NCI-H2081 (cell line): ENCODE measurements around the gene RAB3IL1.

Experiments
- DNase-seq, 2 experiments: peaks; one replicate each; lab custom pipeline; 2025; lab: John Stamatoyannopoulos, UW

The RAB3IL1 gene

GRCh38 chr11:61919705-61920631 is 2.6 kb upstream of the RAB3IL1 start:
- DNase-seq: no peak

DNA sequence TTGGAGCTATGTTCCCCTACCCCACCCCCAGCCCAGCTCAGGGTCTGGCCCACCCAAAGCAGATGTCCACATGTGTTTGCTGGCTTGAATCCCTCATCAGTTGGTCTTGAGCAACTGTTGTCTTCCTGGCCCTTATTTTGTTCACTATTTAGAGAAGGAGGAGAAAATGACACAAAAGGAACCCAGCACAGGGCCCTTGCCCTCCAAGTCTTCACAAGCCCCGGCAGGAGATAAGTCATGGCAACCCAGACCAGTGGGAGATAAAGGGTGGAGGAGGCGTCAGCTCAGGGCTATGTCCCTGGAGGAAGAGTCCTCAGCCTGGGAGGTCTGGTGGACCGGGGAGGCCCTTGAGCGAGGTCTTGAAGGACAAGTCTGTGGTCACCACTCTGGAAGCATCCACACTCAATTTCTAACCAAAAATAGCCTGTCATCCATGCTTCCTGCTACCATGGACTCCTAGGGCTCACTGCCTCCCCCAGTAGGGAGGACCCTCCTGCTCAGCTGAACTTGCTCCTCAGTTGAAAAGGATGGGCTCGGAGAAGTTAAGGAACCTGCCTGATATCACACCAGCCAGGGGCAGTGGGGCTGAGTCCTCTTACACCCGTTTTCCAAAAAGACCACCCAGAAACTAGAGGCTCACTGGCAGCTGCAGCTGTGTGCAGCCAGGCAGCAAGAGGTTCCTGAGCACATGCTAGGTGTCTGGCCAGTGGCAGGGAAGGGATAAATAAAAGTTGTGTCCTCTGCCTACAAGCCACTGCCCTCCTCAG is 1.8 kb upstream of the RAB3IL1 start:
- DNase-seq: no peak

DNA sequence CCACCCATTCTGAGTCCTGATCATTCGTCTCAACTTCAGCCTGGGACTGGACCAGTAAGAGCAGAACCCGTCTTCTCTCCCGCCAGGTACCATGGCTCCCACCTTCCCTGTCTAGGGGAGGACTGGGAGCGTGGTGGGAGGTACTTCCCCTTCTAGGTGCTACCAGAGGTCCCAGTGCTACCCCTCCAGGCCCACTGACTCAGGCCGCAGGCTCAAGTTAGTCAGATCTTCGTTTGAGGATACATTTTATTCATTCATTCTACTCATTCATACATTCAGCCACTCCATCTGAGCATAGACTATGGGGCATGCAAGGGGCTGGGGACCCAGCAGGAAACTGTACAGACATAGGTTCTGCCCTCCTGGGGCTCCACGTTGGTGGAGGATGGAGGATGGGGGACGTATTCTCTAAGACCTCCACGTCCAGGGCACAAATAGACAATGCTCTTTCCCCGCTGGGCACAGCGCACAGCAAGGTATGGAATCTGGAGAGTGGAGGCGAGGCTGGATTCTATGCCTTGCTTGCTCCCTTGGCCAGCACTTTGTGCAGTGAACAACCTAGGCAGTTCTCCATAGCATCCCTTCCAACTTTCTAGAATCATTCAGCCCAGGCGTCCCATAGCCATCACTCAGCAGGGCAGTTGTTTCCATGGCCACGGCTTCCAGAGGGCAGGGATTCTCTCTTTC is 1.0 kb upstream of the RAB3IL1 start:
- DNase-seq: no peak

- no peak for DNase-seq
Observed at GRCh38 chr11:61916737-61917333, 531 bp downstream of the RAB3IL1 start.

GRCh38 chr11:61914471-61915171 is 2.7 kb downstream of the RAB3IL1 start:
- no peak for DNase-seq

DNA sequence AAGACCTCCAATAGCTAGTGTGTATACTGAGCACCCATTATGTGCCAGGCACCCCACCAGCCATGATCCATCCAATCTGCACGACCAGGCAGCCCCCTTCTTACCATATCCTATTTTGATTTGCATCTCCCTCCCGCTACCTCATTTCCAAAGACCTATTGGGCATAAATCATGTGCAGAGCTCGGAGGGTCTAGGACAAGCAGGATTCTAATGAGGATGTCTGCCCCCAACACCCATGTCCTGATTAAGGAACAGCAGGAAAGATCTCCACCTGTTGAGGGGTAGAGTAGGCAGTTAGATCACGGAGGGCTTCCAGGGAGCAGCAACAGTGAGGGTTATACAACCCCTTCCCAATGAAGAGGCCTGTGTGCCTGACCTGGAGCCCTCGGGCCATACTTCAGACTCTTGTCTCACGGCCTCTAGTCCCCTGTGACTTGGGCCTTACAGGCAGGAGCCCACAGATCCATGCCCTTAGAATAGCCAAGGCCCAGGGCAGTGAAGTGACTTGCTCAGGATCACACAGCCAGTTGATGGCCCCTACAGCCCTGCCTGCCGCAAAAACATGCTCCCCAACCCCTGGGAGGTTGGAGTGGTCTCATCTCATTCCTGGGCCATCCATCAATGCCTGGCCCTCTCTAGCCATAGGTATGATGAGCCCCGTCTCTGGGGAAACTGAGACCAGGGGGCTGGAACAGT is 3.5 kb downstream of the RAB3IL1 start:
- DNase-seq: no peak

DNA sequence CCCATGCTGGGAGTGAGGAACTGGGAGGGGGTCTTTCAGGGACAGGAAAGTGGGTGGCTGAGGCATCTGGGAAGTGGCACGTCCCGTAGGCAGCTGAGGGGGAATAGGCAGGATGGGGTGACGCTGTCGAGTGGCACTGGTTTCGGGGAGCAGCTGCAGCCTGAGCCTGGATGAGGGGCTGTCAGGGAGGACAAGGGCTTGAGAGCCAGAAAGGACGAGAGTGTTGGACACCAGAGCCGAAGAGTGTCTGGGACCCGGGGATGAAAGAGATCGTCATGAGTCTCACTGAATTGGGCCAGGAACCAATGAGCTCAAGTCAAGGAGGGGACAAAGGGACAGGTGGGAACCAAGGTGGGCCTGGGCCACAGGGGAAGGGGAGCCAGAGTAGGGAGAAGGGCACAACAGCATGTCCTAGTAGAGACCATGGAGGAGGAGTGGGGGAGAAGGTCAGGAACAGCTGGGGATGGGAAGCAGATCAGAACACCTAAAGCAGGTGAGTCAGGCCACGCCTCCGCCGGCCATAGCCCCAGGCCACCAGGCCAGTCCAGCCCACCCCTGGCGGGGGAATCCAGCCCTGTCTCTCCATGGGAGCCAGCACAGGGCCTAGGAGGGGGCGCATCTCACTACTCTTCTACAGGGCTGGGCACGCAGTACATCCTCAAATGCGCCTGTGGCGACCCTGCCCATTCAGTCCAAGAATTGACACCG is 4.2 kb downstream of the RAB3IL1 start:
- no peak for DNase-seq

DNA sequence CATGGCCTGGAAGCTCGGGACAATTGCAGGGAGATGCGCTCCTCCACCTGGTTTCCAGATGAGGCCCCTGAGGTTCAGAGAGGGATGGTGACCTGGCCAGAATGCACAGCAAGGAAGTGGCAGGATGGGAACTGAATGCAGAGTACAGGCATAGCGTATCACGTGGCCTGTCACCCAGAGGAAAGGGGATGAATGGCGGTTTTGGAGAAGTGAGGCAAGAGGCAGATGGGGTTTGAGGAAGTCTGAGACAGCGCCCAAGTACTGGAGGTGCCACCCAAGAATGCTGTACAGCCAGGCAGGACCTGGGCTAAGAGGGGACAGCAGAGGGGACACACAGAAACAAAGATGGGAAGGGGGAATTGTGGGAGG is 4.9 kb downstream of the RAB3IL1 start:
- no peak for DNase-seq

GRCh38 chr11:61911701-61912529 is 5.5 kb downstream of the RAB3IL1 start:
- DNase-seq: no peak

- no peak for DNase-seq
Observed at GRCh38 chr11:61911128-61911700, 6.2 kb downstream of the RAB3IL1 start.

GRCh38 chr11:61910187-61911127 is 6.9 kb downstream of the RAB3IL1 start:
- DNase-seq: no peak

DNA sequence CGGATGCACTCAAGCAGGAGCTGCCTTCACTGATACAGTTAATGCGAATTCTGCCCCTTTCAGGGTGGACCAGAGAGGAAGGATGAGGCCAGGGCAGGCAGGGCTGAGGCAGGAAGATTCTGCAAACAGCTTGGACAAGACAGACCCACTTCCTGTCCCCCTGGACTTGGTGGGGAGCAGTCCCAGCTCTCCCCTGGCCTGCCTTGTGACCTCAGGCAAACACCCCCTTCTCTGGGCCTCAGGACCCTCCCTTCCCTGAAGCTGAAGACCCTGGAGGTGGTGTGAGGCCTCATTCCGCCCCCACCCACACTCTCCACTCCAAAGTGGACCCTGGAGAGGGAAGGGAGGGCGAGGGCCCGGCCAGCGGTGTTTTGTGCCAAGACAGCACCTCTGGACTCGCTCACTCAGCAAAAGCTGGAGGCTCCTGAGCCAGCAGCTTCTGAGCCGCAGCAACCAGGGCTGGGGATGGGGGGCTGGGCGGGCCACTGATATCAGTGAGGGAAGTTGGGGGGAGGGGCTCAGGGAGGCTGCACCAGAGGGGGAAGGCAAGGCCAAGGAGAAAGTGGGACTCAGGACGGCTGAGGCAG is 8.5 kb downstream of the RAB3IL1 start:
- no peak for DNase-seq

DNA sequence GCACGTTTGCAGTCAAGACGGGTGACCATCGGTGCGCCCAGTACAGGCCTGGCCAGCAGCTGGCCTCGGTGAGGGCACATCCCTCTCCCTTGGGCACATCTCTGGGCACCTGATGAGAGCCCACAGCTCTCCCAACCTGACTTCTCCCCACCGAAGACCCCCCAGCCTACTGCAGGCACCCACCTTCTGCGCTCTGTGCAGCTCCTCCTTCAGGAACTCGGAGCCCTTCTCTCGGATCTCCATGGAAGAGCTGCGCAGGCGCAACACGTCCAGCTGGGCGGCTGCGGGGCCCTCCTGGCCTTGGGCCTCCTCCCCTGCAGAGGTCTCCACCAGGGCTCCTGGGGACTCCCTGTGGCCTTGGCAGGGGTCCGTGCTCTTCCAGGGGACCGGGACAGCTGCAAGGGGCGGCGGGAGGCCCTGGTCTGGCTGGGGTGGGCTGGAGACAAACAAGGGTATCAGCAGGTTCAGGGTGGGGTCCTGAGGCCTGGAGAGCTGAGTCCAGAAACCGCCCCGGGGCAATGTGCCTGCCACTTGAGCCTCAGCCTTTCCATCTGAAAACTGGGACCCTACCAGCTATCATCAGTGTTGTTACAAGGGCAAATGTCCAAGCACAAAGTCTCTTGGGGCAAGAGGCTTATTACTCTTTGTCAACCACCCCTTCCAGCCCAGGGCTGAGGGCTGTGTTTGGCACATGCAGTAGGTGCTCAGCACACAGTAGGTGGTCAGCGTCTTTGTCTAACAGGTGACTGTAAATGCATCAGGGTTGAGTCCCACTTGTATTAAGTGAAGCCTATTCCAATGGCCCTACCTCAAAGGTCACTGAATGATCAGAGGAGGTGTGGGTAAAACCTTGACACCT is 9.3 kb downstream of the RAB3IL1 start:
- DNase-seq: no peak

DNA sequence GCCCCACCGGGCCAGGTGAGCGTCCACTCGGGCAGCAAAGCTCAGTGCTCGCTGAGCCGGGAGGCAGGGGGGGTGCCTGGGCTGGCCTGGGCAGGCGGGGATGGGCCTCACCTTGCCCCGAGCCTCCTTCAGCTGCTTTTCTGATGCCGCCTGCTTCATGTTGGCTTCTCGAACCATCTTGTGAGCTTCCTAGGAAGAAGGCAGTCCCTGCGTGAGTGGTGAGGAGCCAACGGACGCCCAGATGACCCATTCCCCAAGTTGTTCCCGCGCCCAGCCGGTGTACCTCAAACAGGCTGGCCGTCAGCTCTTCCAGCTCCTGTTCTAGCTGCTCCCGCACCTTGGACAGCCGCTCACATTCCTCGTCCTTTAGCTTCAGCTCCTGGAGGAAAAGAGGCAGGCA is 10.1 kb downstream of the RAB3IL1 start:
- no peak for DNase-seq

GRCh38 chr11:61906522-61906909 is 10.8 kb downstream of the RAB3IL1 start:
- DNase-seq: no peak

DNA sequence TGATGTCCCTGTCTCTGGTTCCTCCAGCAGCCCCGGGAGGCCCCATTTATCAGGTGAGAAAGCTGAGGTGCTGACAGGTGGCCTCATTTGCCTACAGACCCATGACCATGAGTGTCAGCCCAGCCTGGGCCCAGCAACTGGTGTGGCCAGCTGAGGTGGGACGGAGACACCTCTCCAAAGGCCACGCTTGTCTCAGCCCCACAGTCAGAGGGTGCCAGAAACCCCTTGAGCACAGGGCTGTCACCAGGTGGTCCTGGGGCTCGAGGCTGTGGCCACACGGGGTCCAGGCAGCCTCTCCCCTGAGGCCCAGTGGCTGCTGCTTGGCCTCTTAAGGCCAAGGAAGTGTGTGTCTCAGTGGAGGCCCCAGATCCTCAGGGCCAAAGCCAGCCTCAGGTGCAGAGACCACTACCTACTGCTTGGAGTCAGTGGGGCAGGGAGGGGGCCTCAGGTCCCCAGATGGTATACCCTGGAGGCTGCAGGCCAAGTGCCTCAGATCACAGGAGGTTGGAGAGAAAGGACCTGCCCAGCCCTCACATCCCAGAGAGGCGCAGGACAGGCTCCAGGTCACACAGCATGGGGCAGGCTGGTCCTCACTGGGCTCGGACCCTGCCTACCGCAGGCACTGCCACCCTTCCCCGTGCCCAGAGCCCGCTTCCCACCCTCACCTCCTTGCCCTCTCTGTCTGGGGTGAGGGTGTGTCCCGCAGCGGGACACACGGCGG is 11.4 kb downstream of the RAB3IL1 start:
- DNase-seq: no peak
